Measurements from ENCODE around the gene HHAT. TPM values are rescaled to one million over a fixed set of nuclear protein-coding genes. Genes with fewer than 3 reads are reported as not detected.

Gene HHAT
- total RNA-seq, 1 donor from 2014 or later = 14.7 TPM

GRCh38 chr1:210499956-210500355 lies 171.3 kb downstream of the HHAT start:
- Mint-ChIP-seq H3K27me3 (no peaks in the 10 kb centered on the region), H3K9me3 (ENCODE audit: low read depth) (no peaks in the 10 kb centered on the region), H3K4me3 (ENCODE audit: low read depth) (no peak overlapping the region), H3K36me3 (ENCODE audit: insufficient read depth) (no peaks in the 10 kb centered on the region), H3K27ac (no peak overlapping the region), H3K4me1 (ENCODE audit: low read depth) (peaks cover 6% of the 10 kb centered on the region)
- no peak for TF ChIP-seq CTCF (IDR thresholded peaks at IDR 0.05; ENCODE audit: unreplicated experiment)
- DNase-seq (ENCODE audit: low spot score, unreplicated experiment) = no peak

GRCh38 chr1:210500831-210501230 lies 172.1 kb downstream of the HHAT start:
- no peak for DNase-seq (ENCODE audit: low spot score, unreplicated experiment)
- TF ChIP-seq CTCF (IDR thresholded peaks at IDR 0.05; ENCODE audit: unreplicated experiment) = no peak
- no peak overlapping the region for H3K27ac Mint-ChIP-seq
- H3K27me3 Mint-ChIP-seq = no peaks in the 10 kb centered on the region
- no peak overlapping the region for H3K4me3 Mint-ChIP-seq (ENCODE audit: low read depth)
- no peaks in the 10 kb centered on the region for H3K9me3 Mint-ChIP-seq (ENCODE audit: low read depth)
- peaks cover 8% of the 10 kb centered on the region for H3K4me1 Mint-ChIP-seq (ENCODE audit: low read depth)
- H3K36me3 Mint-ChIP-seq (ENCODE audit: insufficient read depth) = no peaks in the 10 kb centered on the region

- no peak for DNase-seq (ENCODE audit: low spot score, unreplicated experiment)
- Mint-ChIP-seq H3K9me3 (ENCODE audit: low read depth) (no peaks in the 10 kb centered on the region), H3K27ac (no peak overlapping the region), H3K4me3 (ENCODE audit: low read depth) (no peak overlapping the region), H3K36me3 (ENCODE audit: insufficient read depth) (no peaks in the 10 kb centered on the region), H3K27me3 (no peaks in the 10 kb centered on the region), H3K4me1 (ENCODE audit: low read depth) (peaks cover 8% of the 10 kb centered on the region)
- no peak for TF ChIP-seq CTCF (IDR thresholded peaks at IDR 0.05; ENCODE audit: unreplicated experiment)
Measured at GRCh38 chr1:210504286-210504685, 175.6 kb downstream of the HHAT start.

GRCh38 chr1:210505601-210506496 lies 177.1 kb downstream of the HHAT start:
- DNase-seq (ENCODE audit: low spot score, unreplicated experiment) = no peak
- H3K27me3 Mint-ChIP-seq = no peaks in the 10 kb centered on the region
- no peak overlapping the region for H3K27ac Mint-ChIP-seq
- H3K36me3 Mint-ChIP-seq (ENCODE audit: insufficient read depth) = no peaks in the 10 kb centered on the region
- H3K4me1 Mint-ChIP-seq (ENCODE audit: low read depth) = peaks cover 6% of the 10 kb centered on the region
- no peaks in the 10 kb centered on the region for H3K9me3 Mint-ChIP-seq (ENCODE audit: low read depth)
- no peak for TF ChIP-seq CTCF (IDR thresholded peaks at IDR 0.05; ENCODE audit: unreplicated experiment)
- no peak overlapping the region for H3K4me3 Mint-ChIP-seq (ENCODE audit: low read depth)

GRCh38 chr1:210506689-210507088 lies 178.0 kb downstream of the HHAT start:
- no peak for DNase-seq (ENCODE audit: low spot score, unreplicated experiment)
- no peak for TF ChIP-seq CTCF (IDR thresholded peaks at IDR 0.05; ENCODE audit: unreplicated experiment)
- no peak overlapping the region for H3K4me3 Mint-ChIP-seq (ENCODE audit: low read depth)
- no peaks in the 10 kb centered on the region for H3K36me3 Mint-ChIP-seq (ENCODE audit: insufficient read depth)
- peaks cover 2% of the 10 kb centered on the region for H3K4me1 Mint-ChIP-seq (ENCODE audit: low read depth)
- H3K9me3 Mint-ChIP-seq (ENCODE audit: low read depth) = no peaks in the 10 kb centered on the region
- H3K27ac Mint-ChIP-seq = no peak overlapping the region
- no peaks in the 10 kb centered on the region for H3K27me3 Mint-ChIP-seq
